Frontal cortex (tissue), 4 donors: ENCODE data around the gene IFITM10. TPM values are rescaled to one million over a fixed set of nuclear protein-coding genes. Genes with fewer than 3 reads are reported as not detected.
"Not testable (repeated sequence)": the region's sequence is repeated elsewhere in the genome, so short reads cannot be mapped to it uniquely, and the experiment has no call there.

Source experiments
- DNase-seq, 2 donors: peaks; one replicate each; pipeline ENCODE4 v3.0.0; 2012; ENCODE audit warnings: low spot score in 2 of 2
- FAIRE-seq: peaks from 2 replicates; lab custom pipeline; 2012; peaks lifted over from hg19 to GRCh38; lab: Jason Lieb, UNC
- total RNA-seq: library from RNA; depleted of rRNA; stranded (reverse); fragments of >200 nt; gene quantifications from one replicate; pipeline ENCODE4 v1.2.3, GENCODE V29; 2014
- donor health status: control.
- donor health status: control.
- donor health status: control.

IFITM10 gene
- total RNA-seq, 1 donor from 2014 or later = 0.41 TPM

- no peak for DNase-seq
- FAIRE-seq = no peak
Measured at GRCh38 chr11:1779034-1779805, 28.8 kb upstream of the IFITM10 start.

GRCh38 chr11:1778141-1778911 is 27.9 kb upstream of the IFITM10 start:
- DNase-seq (no peak), FAIRE-seq (no peak)

GRCh38 chr11:1777737-1778136 is 27.3 kb upstream of the IFITM10 start:
- FAIRE-seq (no peak), DNase-seq (no peak)

GRCh38 chr11:1776944-1777715 is 26.7 kb upstream of the IFITM10 start:
- FAIRE-seq = no peak
- no peak for DNase-seq

- FAIRE-seq = no peak
- DNase-seq = no peak
Measured at GRCh38 chr11:1776331-1776851, 26.0 kb upstream of the IFITM10 start.

GRCh38 chr11:1774886-1775285 is 24.5 kb upstream of the IFITM10 start:
- DNase-seq = no peak
- FAIRE-seq = no peak

GRCh38 chr11:1773994-1774550 is 23.7 kb upstream of the IFITM10 start:
- no peak for DNase-seq
- FAIRE-seq = no peak

- no peak for FAIRE-seq
- DNase-seq = no peak
Measured at GRCh38 chr11:1773131-1773993, 23.0 kb upstream of the IFITM10 start.

- DNase-seq (peak in 1 of 2 donors; percentile 78), FAIRE-seq (no peak)
Measured at GRCh38 chr11:1772270-1773130, 22.1 kb upstream of the IFITM10 start.

- FAIRE-seq = no peak
- DNase-seq = no peak
Measured at GRCh38 chr11:1771700-1772099, 21.3 kb upstream of the IFITM10 start.

GRCh38 chr11:1771273-1771672 is 20.9 kb upstream of the IFITM10 start:
- DNase-seq = no peak
- FAIRE-seq = no peak

- DNase-seq = no peak
- FAIRE-seq = no peak
Measured at GRCh38 chr11:1770528-1770927, 20.1 kb upstream of the IFITM10 start.

- FAIRE-seq (no peak), DNase-seq (no peak)
Measured at GRCh38 chr11:1770061-1770460, 19.7 kb upstream of the IFITM10 start.

GRCh38 chr11:1769304-1769936 is 19.0 kb upstream of the IFITM10 start:
- not testable (repeated sequence) for FAIRE-seq

GRCh38 chr11:1768141-1768469 is 17.7 kb upstream of the IFITM10 start:
- FAIRE-seq = no peak
- DNase-seq = no peak

More at GRCh38 chr11:1769304-1769936, 19.0 kb upstream of the IFITM10 start:
- not testable (repeated sequence) for DNase-seq

- FAIRE-seq (no peak), DNase-seq (no peak)
Measured at GRCh38 chr11:1767399-1768140, 17.2 kb upstream of the IFITM10 start.
